ENCODE results near the gene NR1I2.

Gene NR1I2

GRCh38 chr3:119779731-119780383 lies 2.0 kb upstream of the NR1I2 start:
- no peak for DNase-seq

GRCh38 chr3:119782460-119782859 lies 559 bp downstream of the NR1I2 start:
- DNase-seq: no peak

- DNase-seq: no peak
Observed at GRCh38 chr3:119783255-119783654, 1.4 kb downstream of the NR1I2 start.

- no peak for DNase-seq
Observed at GRCh38 chr3:119783883-119784282, 2.0 kb downstream of the NR1I2 start.

GRCh38 chr3:119786409-119786808 lies 4.5 kb downstream of the NR1I2 start:
- no peak for DNase-seq

GRCh38 chr3:119790369-119790768 lies 8.5 kb downstream of the NR1I2 start:
- DNase-seq: no peak

GRCh38 chr3:119792270-119792669 lies 10.4 kb downstream of the NR1I2 start:
- DNase-seq: no peak

- DNase-seq: no peak
Observed at GRCh38 chr3:119794401-119794800, 12.5 kb downstream of the NR1I2 start.

- DNase-seq: no peak
Observed at GRCh38 chr3:119794971-119795612, 13.2 kb downstream of the NR1I2 start.

GRCh38 chr3:119795849-119796248 lies 13.9 kb downstream of the NR1I2 start:
- no peak for DNase-seq

GRCh38 chr3:119796368-119796767 lies 14.5 kb downstream of the NR1I2 start:
- DNase-seq: no peak

GRCh38 chr3:119796785-119797184 lies 14.9 kb downstream of the NR1I2 start:
- DNase-seq: no peak

- DNase-seq: no peak
Observed at GRCh38 chr3:119800844-119801243, 18.9 kb downstream of the NR1I2 start.

- no peak for DNase-seq
Observed at GRCh38 chr3:119808244-119808643, 26.3 kb downstream of the NR1I2 start.

GRCh38 chr3:119808843-119809242 lies 26.9 kb downstream of the NR1I2 start:
- no peak for DNase-seq

- no peak for DNase-seq
Observed at GRCh38 chr3:119809249-119810017, 27.5 kb downstream of the NR1I2 start.

- peak; percentile 47 for DNase-seq
Observed at GRCh38 chr3:119810018-119810435, 28.1 kb downstream of the NR1I2 start.

GRCh38 chr3:119812491-119813058 lies 30.7 kb downstream of the NR1I2 start:
- no peak for DNase-seq

GRCh38 chr3:119815716-119816115 lies 33.8 kb downstream of the NR1I2 start:
- DNase-seq: no peak

GRCh38 chr3:119817071-119817470 lies 35.2 kb downstream of the NR1I2 start:
- DNase-seq: no peak

GRCh38 chr3:119817583-119818363 lies 35.9 kb downstream of the NR1I2 start:
- no peak for DNase-seq

- DNase-seq: no peak
Observed at GRCh38 chr3:119818937-119819336, 37.0 kb downstream of the NR1I2 start.

- DNase-seq: no peak
Observed at GRCh38 chr3:119819806-119820205, 37.9 kb downstream of the NR1I2 start.
